Activated CD4-positive, alpha-beta memory T cell treated with anti-CD3 and anti-CD28 coated beads for 36 hours (primary cell): ENCODE data around the gene RASL11B. TPM values are rescaled to one million over a fixed set of nuclear protein-coding genes. Genes with fewer than 3 reads are reported as not detected.

Source experiments
- CTCF ChIA-PET: fragments of 350-600 bp; sonication (Branson Sonifier 250); formaldehyde crosslinking; loops from one replicate; lab custom pipeline; 2021; ENCODE audit warnings: antibody characterized with exemption, inconsistent platforms; lab: Charles Lee
- POLR2A ChIA-PET: fragments of 350-600 bp; sonication (Branson Sonifier 250); formaldehyde crosslinking; loops from one replicate; lab custom pipeline; 2021; ENCODE audit warnings: antibody characterized with exemption; lab: Charles Lee
- DNase-seq: peaks from one replicate; pipeline ENCODE4 v3.0.0-alpha.2; 2020
- H3K27ac Mint-ChIP-seq: one replicate; pipeline ENCODE4 v1.8.0; 2021; ENCODE audit warnings: mixed read lengths
- H3K27me3 Mint-ChIP-seq: one replicate; pipeline ENCODE4 v1.8.0; 2021; ENCODE audit warnings: mixed read lengths
- H3K36me3 Mint-ChIP-seq: one replicate; pipeline ENCODE4 v1.8.0; 2021; ENCODE audit warnings: mixed read lengths
- H3K4me1 Mint-ChIP-seq: one replicate; pipeline ENCODE4 v1.8.0; 2021; ENCODE audit warnings: low read depth, mixed read lengths
- H3K4me3 Mint-ChIP-seq: one replicate; pipeline ENCODE4 v1.8.0; 2021; ENCODE audit warnings: mild to moderate bottlenecking, mixed read lengths
- H3K9me3 Mint-ChIP-seq: one replicate; pipeline ENCODE4 v1.8.0; 2021; ENCODE audit warnings: mixed read lengths
- intact Hi-C: fragments of 100-400 bp; cut with micrococcal nuclease; formaldehyde crosslinking; loops from one replicate; pipeline ENCODE4 v1.15.1; 2023
- total RNA-seq, 2 experiments: library from RNA; stranded (reverse); gene quantifications; one replicate each; pipeline ENCODE4 v1.2.3, GENCODE V29; 2021

Gene RASL11B
- total RNA-seq, 2 experiments from 2014 or later, result 0.29 to 0.40 TPM

DNA sequence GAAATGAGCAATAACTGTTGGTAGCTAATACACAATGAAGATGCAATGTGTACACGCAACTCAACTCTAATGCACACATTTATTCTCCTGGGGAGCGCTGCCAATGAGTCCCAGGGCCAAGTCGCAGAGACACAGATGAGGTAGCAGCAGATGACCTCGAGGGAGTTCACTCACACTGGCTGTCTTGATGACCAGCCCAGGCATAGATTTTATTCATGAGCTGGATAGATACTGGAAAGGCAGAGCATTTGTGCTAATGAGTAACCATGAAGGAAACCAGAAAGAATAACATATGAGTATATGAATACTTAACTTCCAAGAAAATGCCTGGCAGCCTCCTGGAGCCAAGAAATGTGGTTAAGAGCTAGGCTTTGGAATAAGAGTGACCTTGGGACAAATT is 42.3 kb downstream of the RASL11B start:
- Mint-ChIP-seq H3K27me3 (no peaks in the 10 kb centered on the region), H3K36me3 (peaks cover 50% of the 10 kb centered on the region), H3K9me3 (no peaks in the 10 kb centered on the region), H3K27ac (no peak overlapping the region), H3K4me1 (no peaks in the 10 kb centered on the region), H3K4me3 (no peak overlapping the region)
- DNase-seq, result no peak
- CTCF ChIA-PET, result no interaction called here
- POLR2A ChIA-PET, result no interaction called here
- intact Hi-C loops, result no loop called here

DNA sequence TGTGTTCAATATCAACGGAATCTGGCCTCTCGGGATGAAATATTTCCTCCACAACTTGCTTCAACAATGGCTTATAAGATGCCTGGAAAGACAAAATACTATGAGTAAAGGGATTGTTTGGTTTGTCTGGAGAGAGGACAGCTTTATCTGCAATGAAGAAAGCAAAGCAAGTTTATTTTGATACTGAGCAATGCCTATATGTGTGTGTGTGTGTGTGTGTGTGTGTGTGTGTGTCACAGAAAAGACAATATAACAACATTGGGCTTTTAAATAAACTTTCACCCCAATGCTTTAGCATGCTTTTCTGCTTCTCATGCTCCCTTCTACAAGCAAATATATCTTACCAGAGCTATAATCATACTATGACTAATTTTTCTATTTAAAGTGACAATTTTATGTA is 45.4 kb downstream of the RASL11B start:
- Mint-ChIP-seq H3K4me3 (no peak overlapping the region), H3K9me3 (no peaks in the 10 kb centered on the region), H3K36me3 (peaks cover 38% of the 10 kb centered on the region), H3K27me3 (no peaks in the 10 kb centered on the region), H3K27ac (no peak overlapping the region), H3K4me1 (no peaks in the 10 kb centered on the region)
- no peak for DNase-seq
- CTCF ChIA-PET, result interaction anchor here (0.7 kb wide), 1 partner anchor 470 kb away, joined by 3 read pairs; no protein-coding TSS in a partner anchor
- POLR2A ChIA-PET, result no interaction called here
- intact Hi-C loops, result no loop called here

DNA sequence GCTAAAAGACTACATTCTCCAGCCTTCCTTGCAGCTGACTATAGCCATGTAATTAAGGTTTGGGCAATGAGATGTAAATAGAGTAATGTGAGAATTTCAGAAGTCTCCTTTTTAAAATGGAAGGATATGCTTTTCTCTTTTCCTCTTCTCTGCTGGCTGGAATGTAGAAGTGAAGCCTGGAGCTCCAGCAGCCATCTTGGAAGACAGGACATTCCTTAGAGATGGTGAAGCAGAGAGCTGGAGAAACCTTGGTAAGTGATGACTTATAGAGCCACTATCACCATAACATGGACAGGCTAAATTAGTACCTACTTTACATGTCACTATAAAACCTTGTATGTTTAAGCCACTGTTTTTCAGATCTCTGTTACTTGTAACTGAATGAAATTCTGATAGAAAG is 48.0 kb downstream of the RASL11B start:
- Mint-ChIP-seq H3K27me3 (no peaks in the 10 kb centered on the region), H3K9me3 (no peaks in the 10 kb centered on the region), H3K4me1 (no peaks in the 10 kb centered on the region), H3K36me3 (peaks cover 21% of the 10 kb centered on the region), H3K4me3 (no peak overlapping the region), H3K27ac (no peak overlapping the region)
- ChIA-PET POLR2A (no interaction called here), CTCF (interaction anchor here (1.1 kb wide), 1 partner anchor 364 kb away, joined by 3 read pairs; no protein-coding TSS in a partner anchor)
- intact Hi-C loops, result loop anchor here (2.0 to 5.0 kb wide), 2 partner anchors 73 to 198 kb away; no protein-coding TSS in a partner anchor
- DNase-seq, result no peak

DNA sequence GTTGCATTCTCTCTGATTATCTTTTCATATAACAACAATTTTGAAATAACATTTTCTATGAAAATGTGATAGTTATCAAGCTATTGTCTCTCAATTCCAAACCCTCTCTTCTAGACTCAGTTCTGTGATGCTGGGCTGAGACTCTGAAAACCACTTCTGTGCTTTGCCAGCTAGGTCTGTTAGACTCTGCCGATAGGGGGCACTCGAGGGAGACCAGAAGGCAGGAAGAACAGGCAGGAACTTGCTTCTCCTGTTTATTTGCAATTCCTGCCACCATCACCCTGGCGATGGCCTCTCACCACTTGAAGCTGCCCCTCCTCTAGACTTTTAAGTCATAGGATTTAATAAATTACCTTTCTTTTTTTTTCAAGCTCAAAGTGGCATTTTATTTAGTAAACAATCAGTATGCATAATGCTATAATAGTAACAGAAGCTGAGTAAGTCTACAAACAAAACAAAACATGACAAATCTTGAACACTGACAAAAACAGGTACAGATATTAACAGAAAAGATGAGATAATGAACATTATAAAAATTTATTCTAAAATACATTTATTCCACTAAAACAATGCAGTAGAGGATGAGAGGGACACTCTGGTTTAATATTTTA is 49.7 kb downstream of the RASL11B start:
- H3K36me3 Mint-ChIP-seq, result peaks cover 10% of the 10 kb centered on the region
- peak; percentile 82 for DNase-seq
- intact Hi-C loops, result loop anchor here (2.0 to 5.0 kb wide), 2 partner anchors 71 to 199 kb away; no protein-coding TSS in a partner anchor
- no peaks in the 10 kb centered on the region for H3K27me3 Mint-ChIP-seq
- H3K4me1 Mint-ChIP-seq, result no peaks in the 10 kb centered on the region
- ChIA-PET POLR2A (no interaction called here), CTCF (interaction anchor here (0.6 to 1.8 kb wide), 28 partner anchors 10 to 1322 kb away, joined by 3 to 17 read pairs (median 4); no protein-coding TSS in a partner anchor)
- H3K9me3 Mint-ChIP-seq, result no peaks in the 10 kb centered on the region
- H3K27ac Mint-ChIP-seq, result no peak overlapping the region
- H3K4me3 Mint-ChIP-seq, result no peak overlapping the region

DNA sequence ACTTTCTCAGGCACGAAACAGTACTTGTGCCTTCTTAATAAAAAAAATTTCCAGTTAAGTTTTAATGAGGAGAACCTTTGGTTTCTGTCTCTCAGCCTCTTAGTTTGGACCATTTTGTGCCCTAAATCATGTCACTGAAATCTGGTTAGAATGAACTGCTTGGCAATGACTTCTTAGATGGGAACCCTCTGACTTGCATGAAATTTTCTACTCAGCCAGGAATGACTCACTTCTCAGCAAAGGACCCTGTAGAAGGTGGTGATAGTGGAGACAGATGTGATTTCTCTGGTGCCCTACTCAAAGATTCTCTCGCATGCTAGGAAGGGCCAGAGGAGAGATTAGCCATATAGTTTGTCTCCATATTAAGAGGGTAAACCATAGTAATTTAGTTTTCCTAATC is 50.5 kb downstream of the RASL11B start:
- DNase-seq, result no peak
- Mint-ChIP-seq H3K4me3 (no peak overlapping the region), H3K4me1 (no peaks in the 10 kb centered on the region), H3K27ac (no peak overlapping the region), H3K9me3 (no peaks in the 10 kb centered on the region), H3K36me3 (peaks cover 3% of the 10 kb centered on the region), H3K27me3 (no peaks in the 10 kb centered on the region)
- POLR2A ChIA-PET, result no interaction called here
- intact Hi-C loops, result loop anchor here (5.0 kb wide), 1 partner anchor 200 kb away; no protein-coding TSS in a partner anchor
- CTCF ChIA-PET, result interaction anchor here (1.1 to 1.8 kb wide), 7 partner anchors 12 to 169 kb away, joined by 3 to 10 read pairs (median 6); no protein-coding TSS in a partner anchor

DNA sequence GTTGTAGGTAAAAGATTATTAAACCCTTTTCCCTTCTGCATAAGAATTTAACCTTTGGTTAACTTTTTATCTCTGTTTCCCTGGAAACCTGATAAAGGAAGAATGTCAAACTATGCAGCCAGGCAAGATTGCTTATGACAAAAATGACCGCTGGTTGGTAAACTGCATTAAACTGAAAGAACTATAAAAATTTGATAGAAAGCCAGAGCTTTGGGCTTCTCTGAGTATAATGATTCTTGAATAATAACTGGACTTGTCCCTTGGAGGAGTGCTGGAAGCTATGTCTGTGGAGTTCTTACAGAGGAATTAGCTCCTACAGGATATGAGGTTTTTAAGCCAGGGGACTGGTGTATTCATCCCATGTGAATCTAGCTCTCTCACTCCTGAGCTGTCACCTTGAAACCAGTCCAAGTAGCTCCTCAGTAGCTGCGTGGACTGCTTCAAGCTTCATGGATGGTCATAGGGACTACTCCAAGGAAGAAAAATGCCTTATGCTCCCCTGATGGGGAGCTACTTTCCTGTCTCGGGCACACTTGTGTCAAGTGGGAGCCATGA is 52.0 kb downstream of the RASL11B start:
- Mint-ChIP-seq H3K27me3 (no peaks in the 10 kb centered on the region), H3K27ac (no peak overlapping the region), H3K36me3 (peaks cover 2% of the 10 kb centered on the region), H3K9me3 (no peaks in the 10 kb centered on the region), H3K4me3 (no peak overlapping the region), H3K4me1 (no peaks in the 10 kb centered on the region)
- DNase-seq, result no peak
- intact Hi-C loops, result loop anchor here (5.0 kb wide), 1 partner anchor 202 kb away; no protein-coding TSS in a partner anchor
- POLR2A ChIA-PET, result no interaction called here
- CTCF ChIA-PET, result interaction anchor here (1.3 to 1.5 kb wide), 2 partner anchors 69 to 369 kb away, joined by 3 to 4 read pairs; no protein-coding TSS in a partner anchor

DNA sequence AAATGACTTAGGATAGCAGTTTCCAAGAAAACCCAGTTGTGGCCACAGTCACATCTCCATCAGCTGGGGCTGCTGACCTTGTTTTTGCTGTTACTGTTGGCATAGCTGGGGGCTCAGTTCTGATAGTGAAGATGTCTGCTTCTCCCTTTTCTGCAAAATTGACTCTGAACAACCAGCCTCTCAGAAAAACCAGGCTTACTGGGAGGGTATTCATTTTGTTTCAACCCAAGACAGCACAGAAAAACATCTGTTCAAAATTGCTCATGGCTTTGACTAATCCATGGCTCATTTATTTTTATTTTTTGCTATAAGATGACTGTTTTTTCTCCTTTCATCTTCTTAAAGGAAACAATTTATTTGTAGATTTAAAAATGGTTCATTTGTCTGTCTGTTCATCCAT is 53.1 kb downstream of the RASL11B start:
- Mint-ChIP-seq H3K27ac (peak overlapping the region; percentile 20), H3K4me3 (no peak overlapping the region), H3K4me1 (no peaks in the 10 kb centered on the region), H3K36me3 (peaks cover 2% of the 10 kb centered on the region), H3K27me3 (no peaks in the 10 kb centered on the region), H3K9me3 (no peaks in the 10 kb centered on the region)
- ChIA-PET CTCF (interaction anchor here (1.5 kb wide), 1 partner anchor 68 kb away, joined by 4 read pairs; no protein-coding TSS in a partner anchor), POLR2A (no interaction called here)
- intact Hi-C loops, result no loop called here
- no peak for DNase-seq

DNA sequence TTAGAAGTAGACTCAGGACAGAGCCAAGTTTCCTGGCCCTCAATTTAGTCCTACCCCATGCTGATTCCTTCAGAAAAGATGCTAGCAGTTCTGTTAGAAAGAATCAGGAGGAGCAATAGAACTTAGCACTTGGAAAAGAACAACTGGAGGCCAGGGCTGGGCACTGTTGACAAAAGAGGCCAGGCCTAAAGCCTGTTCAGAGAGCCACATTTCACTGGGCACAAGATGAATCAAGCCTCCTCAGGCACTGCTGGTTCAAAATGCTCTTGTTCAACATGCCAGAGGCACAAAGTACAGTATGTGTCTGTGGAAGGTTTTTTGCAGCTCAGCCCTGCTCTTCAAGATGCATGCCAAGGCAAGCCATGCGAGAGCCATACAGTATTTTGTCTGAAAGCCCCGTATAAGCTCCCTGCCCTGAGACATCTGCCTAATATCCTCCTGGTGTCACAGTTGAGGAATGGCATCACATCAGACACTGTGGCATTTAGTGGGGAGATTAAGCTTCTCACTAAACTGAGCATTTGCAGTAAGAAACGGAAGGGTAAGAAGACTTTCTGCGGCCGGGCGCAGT is 53.7 kb downstream of the RASL11B start:
- no peak for DNase-seq
- intact Hi-C loops, result no loop called here
- ChIA-PET CTCF (no interaction called here), POLR2A (no interaction called here)
- H3K4me3 Mint-ChIP-seq, result no peak overlapping the region
- H3K4me1 Mint-ChIP-seq, result no peaks in the 10 kb centered on the region
- H3K27me3 Mint-ChIP-seq, result no peaks in the 10 kb centered on the region
- no peaks in the 10 kb centered on the region for H3K9me3 Mint-ChIP-seq
- H3K36me3 Mint-ChIP-seq, result peaks cover 2% of the 10 kb centered on the region
- peak overlapping the region; percentile 20 for H3K27ac Mint-ChIP-seq

Other genes with a start within 250 kb of the RASL11B start
- 1 to 10 TPM; 6.2 to 7.0 TPM for gene USP46, start 203.0 kb upstream of the RASL11B start, total RNA-seq
- under 1 TPM; 0.07 to 0.17 TPM for gene ERVMER34-1, start 110.9 kb upstream of the RASL11B start, total RNA-seq